A673 (cell line): ENCODE data around the gene ABCA12. TPM values are rescaled to one million over a fixed set of nuclear protein-coding genes. Genes with fewer than 3 reads are reported as not detected.

ENCODE experiments used
- BruUV-seq: library from RNA; stranded (reverse); fragments of 400-500 nt; replicated peaks from 2 replicates; lab custom pipeline; 2021; lab: Mats Ljungman, UMichigan
- CTCF ChIA-PET: fragments of 300-600 bp; sonication (Branson Sonifier 250); formaldehyde crosslinking; loops from one replicate; lab custom pipeline; 2022; ENCODE audit warnings: antibody characterized with exemption; lab: Charles Lee
- POLR2A ChIA-PET: fragments of 300-600 bp; sonication (Branson Sonifier 250); formaldehyde crosslinking; loops from one replicate; lab custom pipeline; 2022; ENCODE audit warnings: antibody characterized with exemption; ENCODE audit not compliant: low non-redundant PET; lab: Charles Lee
- DNase-seq: peaks from one replicate; pipeline ENCODE4 v3.0.0-alpha.2; 2015; ENCODE audit warnings: low spot score
- H3K27ac ChIP-seq: fragments of 200-600 bp; sonication (generic); 2 replicates; pipeline ENCODE4 v1.5.1; 2016; ENCODE audit warnings: mixed run types, low read depth, mild to moderate bottlenecking, mixed read lengths, antibody characterized with exemption, low read length; ENCODE audit not compliant: poor library complexity, severe bottlenecking
- H3K27me3 ChIP-seq: fragments of 200-600 bp; sonication (generic); replicated peaks from 2 replicates; pipeline ENCODE4 v1.6.1; 2017; ENCODE audit warnings: mixed run types, low read depth, mild to moderate bottlenecking, mixed read lengths, antibody characterized with exemption, low read length; ENCODE audit not compliant: insufficient read depth, poor library complexity
- H3K36me3 ChIP-seq: fragments of 200-600 bp; sonication (generic); 2 replicates; pipeline ENCODE4 v1.6.1; 2016; ENCODE audit warnings: mixed run types, mild to moderate bottlenecking, mixed read lengths, antibody characterized with exemption, low read length; ENCODE audit not compliant: insufficient read depth, poor library complexity, severe bottlenecking
- H3K4me1 ChIP-seq: fragments of 200-600 bp; sonication (generic); 2 replicates; pipeline ENCODE4 v1.6.1; 2017; ENCODE audit warnings: mixed run types, mild to moderate bottlenecking, mixed read lengths, antibody characterized with exemption, low read length; ENCODE audit not compliant: insufficient read depth, poor library complexity, severe bottlenecking
- H3K4me3 ChIP-seq: fragments of 200-600 bp; sonication (generic); 2 replicates; pipeline ENCODE4 v1.5.1; 2016; ENCODE audit warnings: low read depth, mixed run types, mild to moderate bottlenecking, mixed read lengths, low read length; ENCODE audit not compliant: poor library complexity, severe bottlenecking
- H3K9me3 ChIP-seq: fragments of 200-600 bp; sonication (generic); 2 replicates; pipeline ENCODE4 v1.6.1; 2016; ENCODE audit warnings: mixed run types, low read depth, mild to moderate bottlenecking, mixed read lengths, antibody characterized with exemption, low read length; ENCODE audit not compliant: poor library complexity, severe bottlenecking
- EZH2 ChIP-seq: fragments of 200-600 bp; sonication (generic); IDR thresholded peaks from 2 replicates; pipeline ENCODE4 v1.6.1; 2017; ENCODE audit warnings: borderline replicate concordance, low read depth, mild to moderate bottlenecking, mixed read lengths, antibody characterized with exemption, low read length; ENCODE audit not compliant: poor library complexity, severe bottlenecking
- intact Hi-C: fragments of 100-400 bp; cut with micrococcal nuclease; formaldehyde crosslinking; loops from one replicate; pipeline ENCODE4 v1.10.0; 2022; ENCODE audit not compliant: unreplicated experiment
- total RNA-seq: library from RNA; stranded (reverse); gene quantifications from 2 replicates; pipeline ENCODE4 v1.2.3, GENCODE V29; 2021
- TF ChIP-seq, protein P1 (sequence below): fragments of 300-800, 200-600 bp; sonication (generic); conservative IDR thresholded peaks from 2 replicates; pipeline ENCODE4 v1.5.1; 2017; ENCODE audit warnings: low read depth, mild to moderate bottlenecking, antibody characterized with exemption, low read length, moderate library complexity, mixed read lengths

Gene ABCA12
- total RNA-seq, 1 experiment from 2014 or later: not detected

DNA sequence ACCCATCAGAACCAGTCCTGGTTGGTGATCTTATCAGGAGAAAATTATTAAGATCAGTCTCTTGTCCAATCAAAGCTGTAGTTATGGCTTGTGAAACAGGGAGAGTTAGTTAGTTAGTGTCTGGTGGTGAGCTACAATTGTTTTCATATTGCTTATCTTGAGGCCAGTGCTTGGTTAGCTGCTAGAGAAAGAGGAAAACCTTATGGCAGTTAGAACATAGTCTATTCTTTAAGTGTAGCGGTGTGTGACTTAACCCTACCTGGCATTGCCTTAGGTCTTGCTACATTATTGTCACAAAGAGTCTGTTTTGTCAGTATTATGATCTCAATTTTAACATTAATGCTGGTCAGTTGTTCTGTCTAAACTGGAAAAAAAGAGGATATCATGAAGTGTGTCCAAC is 11.5 kb upstream of the ABCA12 start:
- Histone ChIP-seq H3K4me3 (no peak overlapping the region), H3K27me3 (no peaks in the 10 kb centered on the region), H3K36me3 (no peaks in the 10 kb centered on the region), H3K4me1 (no peaks in the 10 kb centered on the region), H3K27ac (no peak overlapping the region), H3K9me3 (no peaks in the 10 kb centered on the region)
- no TSS peak for BruUV-seq
- ChIA-PET POLR2A (no interaction called here), CTCF (no interaction called here)
- intact Hi-C loops: no loop called here
- TF ChIP-seq, protein P1, sequence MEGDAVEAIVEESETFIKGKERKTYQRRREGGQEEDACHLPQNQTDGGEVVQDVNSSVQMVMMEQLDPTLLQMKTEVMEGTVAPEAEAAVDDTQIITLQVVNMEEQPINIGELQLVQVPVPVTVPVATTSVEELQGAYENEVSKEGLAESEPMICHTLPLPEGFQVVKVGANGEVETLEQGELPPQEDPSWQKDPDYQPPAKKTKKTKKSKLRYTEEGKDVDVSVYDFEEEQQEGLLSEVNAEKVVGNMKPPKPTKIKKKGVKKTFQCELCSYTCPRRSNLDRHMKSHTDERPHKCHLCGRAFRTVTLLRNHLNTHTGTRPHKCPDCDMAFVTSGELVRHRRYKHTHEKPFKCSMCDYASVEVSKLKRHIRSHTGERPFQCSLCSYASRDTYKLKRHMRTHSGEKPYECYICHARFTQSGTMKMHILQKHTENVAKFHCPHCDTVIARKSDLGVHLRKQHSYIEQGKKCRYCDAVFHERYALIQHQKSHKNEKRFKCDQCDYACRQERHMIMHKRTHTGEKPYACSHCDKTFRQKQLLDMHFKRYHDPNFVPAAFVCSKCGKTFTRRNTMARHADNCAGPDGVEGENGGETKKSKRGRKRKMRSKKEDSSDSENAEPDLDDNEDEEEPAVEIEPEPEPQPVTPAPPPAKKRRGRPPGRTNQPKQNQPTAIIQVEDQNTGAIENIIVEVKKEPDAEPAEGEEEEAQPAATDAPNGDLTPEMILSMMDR: no peak
- no peak for TF ChIP-seq EZH2
- DNase-seq: no peak

DNA sequence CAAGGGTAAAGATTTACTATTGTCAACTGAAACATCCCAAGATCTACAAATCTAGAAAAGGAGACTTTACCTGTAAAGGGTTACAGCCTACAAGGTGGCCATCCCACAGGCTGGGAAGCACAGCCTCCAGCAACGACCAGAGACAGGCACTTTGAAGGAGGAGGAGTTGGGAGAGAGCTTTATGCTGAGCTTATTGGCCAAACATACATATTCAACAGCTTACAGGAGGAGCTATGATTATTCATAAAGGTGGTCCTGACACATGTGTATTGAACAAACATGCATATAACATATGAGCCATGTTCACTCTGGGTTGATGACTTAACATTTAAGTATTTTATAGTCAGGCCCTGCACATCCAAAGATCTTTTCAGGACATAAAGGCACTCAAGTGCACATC is 11.1 kb upstream of the ABCA12 start:
- POLR2A ChIA-PET: no interaction called here
- CTCF ChIA-PET: no interaction called here
- BruUV-seq: no TSS peak
- H3K27ac ChIP-seq: no peak overlapping the region
- no peak for DNase-seq
- no peaks in the 10 kb centered on the region for H3K36me3 ChIP-seq
- H3K4me1 ChIP-seq: no peaks in the 10 kb centered on the region
- no peaks in the 10 kb centered on the region for H3K9me3 ChIP-seq
- no peaks in the 10 kb centered on the region for H3K27me3 ChIP-seq
- H3K4me3 ChIP-seq: no peak overlapping the region
- TF ChIP-seq EZH2: no peak
- TF ChIP-seq, protein P1: no peak
- intact Hi-C loops: no loop called here

DNA sequence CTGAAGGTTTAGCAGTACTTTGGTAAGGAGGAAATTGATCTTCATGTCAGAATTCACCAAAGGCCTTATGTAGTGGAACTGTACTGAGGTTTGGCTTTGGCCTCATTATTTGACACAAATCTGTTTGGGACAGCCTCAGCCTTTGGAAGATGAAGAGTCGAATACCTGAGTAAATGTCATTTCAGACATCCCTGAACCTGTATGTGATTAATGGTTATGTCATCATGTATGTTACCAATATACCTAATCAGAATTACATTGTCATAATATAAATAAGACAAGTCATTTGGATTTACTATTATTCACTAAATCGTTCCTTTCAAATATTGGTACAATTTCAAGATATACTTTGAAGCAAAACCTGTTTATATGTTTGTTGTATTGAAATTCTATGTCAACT is 10.6 kb upstream of the ABCA12 start:
- CTCF ChIA-PET: no interaction called here
- H3K4me3 ChIP-seq: no peak overlapping the region
- H3K9me3 ChIP-seq: no peaks in the 10 kb centered on the region
- intact Hi-C loops: no loop called here
- BruUV-seq: no TSS peak
- H3K36me3 ChIP-seq: no peaks in the 10 kb centered on the region
- no peak overlapping the region for H3K27ac ChIP-seq
- H3K27me3 ChIP-seq: no peaks in the 10 kb centered on the region
- TF ChIP-seq, protein P1: no peak
- TF ChIP-seq EZH2: no peak
- POLR2A ChIA-PET: no interaction called here
- no peaks in the 10 kb centered on the region for H3K4me1 ChIP-seq
- DNase-seq: no peak
